Tibial nerve (tissue), 4 donors: ENCODE results near the gene RDX.

ENCODE experiments used
- EP300 ChIP-seq, 2 donors: sonication (generic); formaldehyde crosslinking; IDR thresholded peaks; one replicate each; pipeline ENCODE4 v1.6.1; 2017; ENCODE audit warnings: antibody characterized with exemption in 2 of 2, mild to moderate bottlenecking in 1 of 2
- POLR2A ChIP-seq, 2 donors: fragments of 450-650 bp; IDR thresholded peaks; one replicate each; pipeline ENCODE4 v1.6.1; 2017; ENCODE audit warnings: antibody characterized with exemption in 2 of 2, mild to moderate bottlenecking in 2 of 2, moderate library complexity in 2 of 2
- TF ChIP-seq, protein P1 (sequence below), 5 experiments: fragments of 200-600 bp in 3 of 5; fragments of 450-650 bp in 2 of 5; sonication (generic) in 3 of 5; IDR thresholded peaks; one replicate each; pipeline ENCODE4 v1.5.1; 2016 to 2019; ENCODE audit warnings: antibody characterized with exemption in 5 of 5, mild to moderate bottlenecking in 3 of 5, moderate library complexity in 2 of 5

DNA sequence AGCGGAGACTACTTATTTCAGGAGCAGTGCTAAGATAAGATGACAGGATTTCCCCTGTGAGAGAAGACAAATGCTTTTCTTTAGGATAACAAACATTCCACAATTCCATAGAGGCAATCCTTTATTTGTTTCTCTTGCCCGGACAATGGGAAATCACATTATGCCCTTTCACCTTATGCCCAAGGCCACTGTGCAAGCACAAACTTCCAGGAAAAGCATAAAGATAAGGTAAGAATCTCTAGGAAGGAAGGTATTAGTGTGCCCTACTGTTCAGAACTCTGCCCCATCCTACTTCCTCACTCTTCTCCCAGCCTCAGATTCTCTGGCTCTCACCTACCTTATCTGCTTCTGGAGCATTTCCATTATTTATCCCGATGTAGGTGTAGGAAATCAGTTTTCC lies 23.1 kb upstream of the RDX start:
- TF ChIP-seq, protein P1, sequence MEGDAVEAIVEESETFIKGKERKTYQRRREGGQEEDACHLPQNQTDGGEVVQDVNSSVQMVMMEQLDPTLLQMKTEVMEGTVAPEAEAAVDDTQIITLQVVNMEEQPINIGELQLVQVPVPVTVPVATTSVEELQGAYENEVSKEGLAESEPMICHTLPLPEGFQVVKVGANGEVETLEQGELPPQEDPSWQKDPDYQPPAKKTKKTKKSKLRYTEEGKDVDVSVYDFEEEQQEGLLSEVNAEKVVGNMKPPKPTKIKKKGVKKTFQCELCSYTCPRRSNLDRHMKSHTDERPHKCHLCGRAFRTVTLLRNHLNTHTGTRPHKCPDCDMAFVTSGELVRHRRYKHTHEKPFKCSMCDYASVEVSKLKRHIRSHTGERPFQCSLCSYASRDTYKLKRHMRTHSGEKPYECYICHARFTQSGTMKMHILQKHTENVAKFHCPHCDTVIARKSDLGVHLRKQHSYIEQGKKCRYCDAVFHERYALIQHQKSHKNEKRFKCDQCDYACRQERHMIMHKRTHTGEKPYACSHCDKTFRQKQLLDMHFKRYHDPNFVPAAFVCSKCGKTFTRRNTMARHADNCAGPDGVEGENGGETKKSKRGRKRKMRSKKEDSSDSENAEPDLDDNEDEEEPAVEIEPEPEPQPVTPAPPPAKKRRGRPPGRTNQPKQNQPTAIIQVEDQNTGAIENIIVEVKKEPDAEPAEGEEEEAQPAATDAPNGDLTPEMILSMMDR (IDR thresholded peaks at IDR 0.05) = no peak
- TF ChIP-seq EP300 (IDR thresholded peaks at IDR 0.05) = no peak
- no peak for TF ChIP-seq POLR2A (IDR thresholded peaks at IDR 0.05)
